Aorta (tissue), 5 donors: ENCODE data around the gene PSME3. TPM values are rescaled to one million over a fixed set of nuclear protein-coding genes. Genes with fewer than 3 reads are reported as not detected.
"Not testable (repeated sequence)": the region's sequence is repeated elsewhere in the genome, so short reads cannot be mapped to it uniquely, and the experiment has no call there.

Experiments used
- ATAC-seq: fragments of 200-7000 bp; cut with Tn5 transposase; one replicate; pipeline ENCODE4 v1.9.1; 2022; ENCODE audit warnings: moderate library complexity; ENCODE audit not compliant: low FRiP score
- DNase-seq, 2 donors: peaks; one replicate each; pipeline ENCODE4 v3.0.0-alpha.2; 2020
- H3K27ac ChIP-seq, 2 donors: one replicate each; pipeline ENCODE4 v1.5.1; 2013; ENCODE audit warnings: low read length in 2 of 2, mild to moderate bottlenecking in 2 of 2, moderate library complexity in 2 of 2, control low read depth in 1 of 2, inconsistent platforms in 1 of 2, low read depth in 1 of 2
- H3K27me3 ChIP-seq, 2 donors: one replicate each; pipeline ENCODE4 v1.6.1; 2013; ENCODE audit warnings: control low read depth in 1 of 2, low read length in 1 of 2, mild to moderate bottlenecking in 1 of 2, moderate library complexity in 1 of 2; ENCODE audit not compliant: insufficient read depth in 2 of 2, control insufficient read depth in 1 of 2
- H3K36me3 ChIP-seq, 2 donors: one replicate each; pipeline ENCODE4 v1.6.1; 2013; ENCODE audit warnings: control low read depth in 1 of 2, low read length in 1 of 2, mild to moderate bottlenecking in 1 of 2; ENCODE audit not compliant: insufficient read depth in 2 of 2, control insufficient read depth in 1 of 2
- H3K4me1 ChIP-seq, 2 donors: one replicate each; pipeline ENCODE4 v1.6.1; 2013; ENCODE audit warnings: low read length in 2 of 2, control low read depth in 1 of 2, mild to moderate bottlenecking in 1 of 2, moderate library complexity in 1 of 2; ENCODE audit not compliant: insufficient read depth in 2 of 2, control insufficient read depth in 1 of 2
- H3K4me3 ChIP-seq, 2 donors: one replicate each; pipeline ENCODE4 v1.5.1; 2013; ENCODE audit warnings: low read length in 2 of 2, control low read depth in 1 of 2, mild to moderate bottlenecking in 1 of 2
- H3K9me3 ChIP-seq: one replicate; pipeline ENCODE4 v1.6.1; 2013; ENCODE audit warnings: mild to moderate bottlenecking, low read length; ENCODE audit not compliant: control insufficient read depth
- WGBS, 2 donors: extraction: QIAGEN DNeasy Blood & Tissue Kit; methylation state at CpG; one replicate each; pipeline ENCODE4 v1.1.7; 2013; 5-methylcytosine and 5-hydroxymethylcytosine counted together
- intact Hi-C, 2 donors: fragments of 100-400 bp; cut with DNase I; formaldehyde crosslinking; loops; one replicate each; pipeline versions ENCODE4 v1.14.2 to v1.15.0; 2022
- polyA plus RNA-seq, 2 donors: library from polyadenylated mRNA; stranded (reverse); fragments of 200-250 nt; gene quantifications; one replicate each; pipeline ENCODE4 v1.2.3, GENCODE V29; 2013
- total RNA-seq, 2 donors: library from RNA; stranded (reverse); fragmentation: NEBNext Ultra II Directional; extraction: Animal tissue kit (Norgen Biotek cat#: 25700); gene quantifications; one replicate each; pipeline ENCODE4 v1.2.1, GENCODE V29; 2021
- donor health status: healthy with polysubstance abuse.
- donor health status: Bipolar disorder and iron deficiency.
- donor health status: DM: no; HTN: no; CAD: no.
- donor health status: DM: no; HTN: no; CAD: no.
- donor health status: DM: yes; HTN: yes; CAD: no.

PSME3 gene
- total and polyA plus RNA-seq, 4 donors, result 41.1 to 69.8 (median 58.1) TPM

GRCh38 chr17:42857389-42857788 is 24.2 kb downstream of the PSME3 start:
- DNase-seq, result peak in 1 of 2 donors; percentile 19
- ATAC-seq, result no peak
- no peaks in the 10 kb centered on the region for H3K9me3 ChIP-seq
- no peaks in the 10 kb centered on the region for H3K4me1 ChIP-seq
- H3K27me3 ChIP-seq, result no peaks in the 10 kb centered on the region
- no peak overlapping the region for H3K4me3 ChIP-seq
- no peaks in the 10 kb centered on the region for H3K36me3 ChIP-seq
- 66 to 67% methylated on average over 1 of the region's 1 CpG for WGBS, 2 donors
- H3K27ac ChIP-seq, result no peak overlapping the region
- intact Hi-C loops, result no loop called here

GRCh38 chr17:42865638-42866094 is 32.5 kb downstream of the PSME3 start:
- 77 to 78% methylated on average over 7 of the region's 7 CpGs for WGBS, 2 donors
- H3K27ac ChIP-seq, result no peak overlapping the region
- DNase-seq (no peak), ATAC-seq (no peak)
- intact Hi-C loops, result no loop called here
- H3K27me3 ChIP-seq, result no peaks in the 10 kb centered on the region
- no peaks in the 10 kb centered on the region for H3K4me1 ChIP-seq
- no peak overlapping the region for H3K4me3 ChIP-seq
- no peaks in the 10 kb centered on the region for H3K9me3 ChIP-seq
- no peaks in the 10 kb centered on the region for H3K36me3 ChIP-seq

DNA sequence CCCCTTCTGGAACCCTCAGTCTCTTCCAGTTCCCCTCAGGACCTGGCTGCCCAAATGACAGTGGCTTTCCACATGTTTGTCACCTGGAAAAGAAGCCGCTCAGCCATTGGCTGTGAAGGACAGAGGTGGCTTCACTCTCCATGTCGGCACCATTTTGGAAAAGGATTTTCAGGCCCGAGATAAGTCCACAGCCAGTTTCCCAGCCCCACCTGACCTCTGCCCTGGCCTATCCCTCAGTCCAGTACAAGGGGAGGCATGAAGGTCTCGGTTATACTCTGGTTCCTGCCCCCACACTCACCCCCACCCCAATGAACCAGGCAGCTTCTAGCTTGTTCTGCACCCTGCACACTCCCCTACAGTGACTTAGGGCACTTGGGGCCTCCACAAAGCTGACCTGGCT is 33.0 kb downstream of the PSME3 start:
- Histone ChIP-seq H3K9me3 (no peaks in the 10 kb centered on the region), H3K4me1 (no peaks in the 10 kb centered on the region), H3K4me3 (no peak overlapping the region), H3K36me3 (no peaks in the 10 kb centered on the region), H3K27ac (no peak overlapping the region), H3K27me3 (no peaks in the 10 kb centered on the region)
- intact Hi-C loops, result no loop called here
- WGBS, 2 donors, result 86 to 87% methylated on average over 4 of the region's 4 CpGs
- no peak for ATAC-seq
- no peak for DNase-seq

DNA sequence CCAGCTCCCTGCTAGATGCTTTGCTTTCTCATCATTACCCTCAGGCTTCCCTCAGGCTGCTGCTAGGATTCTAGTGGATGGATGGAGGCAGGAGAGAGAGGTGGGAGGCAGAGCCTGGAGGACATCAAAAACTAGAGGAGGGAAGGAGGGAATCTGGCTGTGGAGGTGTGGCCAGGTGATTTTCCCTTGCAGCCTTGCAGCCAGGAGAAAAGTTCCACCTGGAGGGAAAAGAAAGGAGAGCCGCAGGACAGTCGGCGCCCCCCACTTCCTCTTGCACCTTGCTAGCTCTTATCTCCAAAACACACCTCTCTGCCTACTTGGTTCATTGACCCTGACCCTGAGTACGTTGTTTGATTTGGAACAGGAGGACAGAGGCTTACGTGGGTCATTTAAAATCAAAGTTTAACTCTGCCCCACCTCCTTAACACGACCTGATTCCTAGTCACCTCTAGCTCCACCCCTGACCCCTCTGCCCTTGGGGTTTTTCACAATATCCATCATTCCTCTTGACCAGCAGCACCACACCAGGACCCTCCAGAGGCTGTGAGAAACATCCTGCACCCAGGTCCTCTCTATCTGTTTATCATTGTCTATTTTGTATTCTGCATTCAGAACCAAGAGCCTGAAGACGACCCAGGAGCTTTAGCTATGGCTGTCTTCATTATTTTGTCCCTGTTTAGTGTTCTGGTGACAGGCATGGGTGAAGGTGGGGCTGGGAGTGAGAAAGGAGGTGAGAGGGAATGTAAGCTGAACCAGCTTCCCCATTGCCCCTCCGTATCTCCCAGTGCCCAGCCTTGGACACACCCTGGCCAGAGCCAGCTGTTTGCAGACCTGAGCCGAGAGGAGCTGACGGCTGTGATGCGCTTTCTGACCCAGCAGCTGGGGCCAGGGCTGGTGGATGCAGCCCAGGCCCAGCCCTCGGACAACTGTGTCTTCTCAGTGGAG is 33.7 kb downstream of the PSME3 start:
- WGBS, 2 donors, result 77% methylated on average over 12 of the region's 12 CpGs
- Histone ChIP-seq H3K36me3 (no peaks in the 10 kb centered on the region), H3K9me3 (no peaks in the 10 kb centered on the region), H3K27me3 (no peaks in the 10 kb centered on the region), H3K4me3 (no peak overlapping the region), H3K4me1 (no peaks in the 10 kb centered on the region), H3K27ac (no peak overlapping the region)
- DNase-seq (no peak), ATAC-seq (peak; percentile 6)
- intact Hi-C loops, result no loop called here

DNA sequence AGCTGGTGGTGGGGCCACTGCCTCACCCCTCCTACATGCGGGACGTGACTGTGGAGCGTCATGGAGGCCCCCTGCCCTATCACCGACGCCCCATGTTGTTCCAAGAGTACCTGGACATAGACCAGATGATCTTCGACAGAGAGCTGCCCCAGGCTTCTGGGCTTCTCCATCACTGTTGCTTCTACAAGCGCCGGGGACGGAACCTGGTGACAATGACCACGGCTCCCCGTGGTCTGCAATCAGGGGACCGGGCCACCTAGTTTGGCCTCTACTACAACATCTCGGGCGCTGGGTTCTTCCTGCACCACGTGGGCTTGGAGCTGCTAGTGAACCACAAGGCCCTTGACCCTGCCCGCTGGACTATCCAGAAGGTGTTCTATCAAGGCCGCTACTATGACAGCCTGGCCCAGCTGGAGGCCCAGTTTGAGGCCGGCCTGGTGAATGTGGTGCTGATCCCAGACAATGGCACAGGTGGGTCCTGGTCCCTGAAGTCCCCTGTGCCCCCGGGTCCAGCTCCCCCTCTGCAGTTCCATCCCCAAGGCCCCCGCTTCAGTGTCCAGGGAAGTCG is 34.6 kb downstream of the PSME3 start:
- H3K27ac ChIP-seq, H3K4me1 ChIP-seq, H3K4me3 ChIP-seq, H3K27me3 ChIP-seq, H3K36me3 ChIP-seq, intact Hi-C loops, DNase-seq, H3K9me3 ChIP-seq: not testable (repeated sequence)
- peak; percentile 35 for ATAC-seq
- 93% methylated on average over 17 to 21 of the region's 21 CpGs for WGBS, 2 donors

- Histone ChIP-seq H3K27me3 (no peaks in the 10 kb centered on the region), H3K9me3 (no peaks in the 10 kb centered on the region), H3K36me3 (no peaks in the 10 kb centered on the region), H3K4me3 (no peak overlapping the region), H3K4me1 (no peaks in the 10 kb centered on the region), H3K27ac (no peak overlapping the region)
- ATAC-seq (no peak), DNase-seq (no peak)
- 95 to 98% methylated on average over 12 of the region's 12 CpGs for WGBS, 2 donors
- intact Hi-C loops, result no loop called here
Measured at GRCh38 chr17:42868338-42868737, 35.1 kb downstream of the PSME3 start.

GRCh38 chr17:42871647-42872046 is 38.5 kb downstream of the PSME3 start:
- H3K4me3 ChIP-seq, result no peak overlapping the region
- WGBS, 2 donors, result 95 to 96% methylated on average over 4 of the region's 4 CpGs
- intact Hi-C loops, result no loop called here
- H3K9me3 ChIP-seq, result no peaks in the 10 kb centered on the region
- H3K27ac ChIP-seq, result no peak overlapping the region
- ATAC-seq (no peak), DNase-seq (no peak)
- no peaks in the 10 kb centered on the region for H3K4me1 ChIP-seq
- H3K36me3 ChIP-seq, result no peaks in the 10 kb centered on the region
- H3K27me3 ChIP-seq, result no peaks in the 10 kb centered on the region

- Histone ChIP-seq H3K9me3 (no peaks in the 10 kb centered on the region), H3K27ac (no peak overlapping the region), H3K36me3 (no peaks in the 10 kb centered on the region), H3K27me3 (no peaks in the 10 kb centered on the region), H3K4me3 (no peak overlapping the region), H3K4me1 (no peaks in the 10 kb centered on the region)
- DNase-seq (no peak), ATAC-seq (no peak)
- intact Hi-C loops, result no loop called here
- WGBS, 2 donors, result 92 to 93% methylated on average over 13 of the region's 13 CpGs
Measured at GRCh38 chr17:42872251-42872965, 39.2 kb downstream of the PSME3 start.
